K562 (cell line): ENCODE data around the gene PLA2G15. TPM values are rescaled to one million over a fixed set of nuclear protein-coding genes. Genes with fewer than 3 reads are reported as not detected.

Experiments
- ATF1 ChIP-seq, 2 experiments: fragments of 450-650 bp in 1 of 2; IDR thresholded peaks; 2 replicates each; pipeline ENCODE4 v1.6.1; 2016; ENCODE audit warnings: missing compliant biosample characterization in 1 of 2, missing genetic modification characterization in 1 of 2
- FOSL1 ChIP-seq: fragments of 200-800 bp; sonication (Bioruptor generic); conservative IDR thresholded peaks from 2 replicates; pipeline ENCODE4 v1.6.1; 2016; ENCODE audit warnings: missing genetic modification characterization, missing compliant biosample characterization
- FOXJ2 ChIP-seq: fragments of 200-800 bp; sonication (Bioruptor generic); IDR thresholded peaks from 2 replicates; pipeline ENCODE4 v1.6.1; 2016; ENCODE audit warnings: missing genetic modification characterization, missing compliant biosample characterization
- FOXK1 ChIP-seq: sonication (generic); formaldehyde crosslinking; IDR thresholded peaks from 2 replicates; pipeline ENCODE4 v1.8.0; 2022; ENCODE audit warnings: missing genetic modification reagents, mild to moderate bottlenecking, borderline replicate concordance
- JUND ChIP-seq, 2 experiments: IDR thresholded peaks; 2 replicates in 1 of 2; 3 replicates in 1 of 2; pipeline ENCODE4 v1.6.1; 2011; ENCODE audit warnings: borderline replicate concordance in 2 of 2, low read depth in 2 of 2, low read length in 2 of 2, improper control_type of control experiment in 1 of 2, missing biosample characterization in 1 of 2, missing genetic modification characterization in 1 of 2, missing genetic modification reagents in 1 of 2
- KAT8 ChIP-seq: fragments of 450-650 bp; IDR thresholded peaks from 2 replicates; pipeline ENCODE4 v1.6.1; 2016; ENCODE audit warnings: low read depth, mild to moderate bottlenecking
- MCM2 ChIP-seq: fragments of 450-650 bp; IDR thresholded peaks from 2 replicates; pipeline ENCODE4 v1.6.1; 2017; ENCODE audit warnings: low read depth, mild to moderate bottlenecking
- NELFE ChIP-seq: IDR thresholded peaks from 2 replicates; pipeline ENCODE4 v1.6.1; 2011; ENCODE audit warnings: mild to moderate bottlenecking; ENCODE audit not compliant: insufficient read depth, insufficient read length
- NFE2 ChIP-seq: IDR thresholded peaks from 2 replicates; pipeline ENCODE4 v1.6.1; 2014; ENCODE audit warnings: antibody characterized with exemption, low read depth
- NFE2L1 ChIP-seq: fragments of 450-650 bp; IDR thresholded peaks from 2 replicates; pipeline ENCODE4 v1.6.1; 2016; ENCODE audit warnings: missing genetic modification characterization, low read depth, mild to moderate bottlenecking, missing compliant biosample characterization, moderate library complexity, borderline replicate concordance
- PHF21A ChIP-seq: fragments of 450-650 bp; IDR thresholded peaks from 2 replicates; pipeline ENCODE4 v1.6.1; 2017; ENCODE audit warnings: low read depth, borderline replicate concordance
- SIRT6 ChIP-seq: IDR thresholded peaks from one replicate; pipeline ENCODE4 v1.6.1; 2012; ENCODE audit warnings: low read depth, mild to moderate bottlenecking, control low read depth, inconsistent platforms, low read length, moderate library complexity
- SNRNP70 ChIP-seq: fragments of 200-400 bp; formaldehyde crosslinking; optimal IDR thresholded peaks from 2 replicates; pipeline ENCODE3; 2017; ENCODE audit warnings: low read depth, low read length
- SP1 ChIP-seq: sonication (generic); formaldehyde crosslinking; IDR thresholded peaks from 2 replicates; pipeline ENCODE4 v1.8.1; 2022; ENCODE audit warnings: mild to moderate bottlenecking, missing genetic modification reagents
- TCF3 ChIP-seq: sonication (generic); formaldehyde crosslinking; IDR thresholded peaks from 2 replicates; pipeline ENCODE4 v1.4.0; 2020; ENCODE audit warnings: mild to moderate bottlenecking, missing genetic modification reagents
- TCFL5 ChIP-seq: fragments of 250-450 bp; sonication (Bioruptor Pico); conservative IDR thresholded peaks from 2 replicates; pipeline ENCODE4 v1.6.1; 2021; ENCODE audit warnings: mild to moderate bottlenecking, moderate library complexity, matching md5 sums
- TFAM ChIP-seq: fragments of 250-450 bp; sonication (Bioruptor Pico); conservative IDR thresholded peaks from 2 replicates; pipeline ENCODE4 v1.5.0; 2021; ENCODE audit warnings: mild to moderate bottlenecking, moderate library complexity
- THAP7 ChIP-seq: fragments of 250-450 bp; sonication (Bioruptor Pico); IDR thresholded peaks from 2 replicates; pipeline ENCODE4 v1.5.0; 2021
- TRIM25 ChIP-seq: fragments of 450-650 bp; IDR thresholded peaks from 2 replicates; pipeline ENCODE4 v1.7.0; 2016; ENCODE audit warnings: borderline replicate concordance
- ZNF121 ChIP-seq: sonication (generic); formaldehyde crosslinking; conservative IDR thresholded peaks from 2 replicates; pipeline ENCODE4 v1.8.0; 2022; ENCODE audit warnings: missing genetic modification reagents
- ZNF197 ChIP-seq: fragments of 200-800 bp; sonication (Bioruptor generic); IDR thresholded peaks from 2 replicates; pipeline ENCODE4 v1.6.1; 2016; ENCODE audit warnings: low read depth, missing genetic modification characterization, missing compliant biosample characterization
- ZNF511 ChIP-seq: sonication (generic); formaldehyde crosslinking; IDR thresholded peaks from 2 replicates; pipeline ENCODE4 v1.8.0; 2022; ENCODE audit warnings: mild to moderate bottlenecking, missing genetic modification reagents
- ZNF740 ChIP-seq, 3 experiments: fragments of 200-800 bp in 1 of 3; sonication (Bioruptor generic) in 1 of 3; sonication (generic) in 1 of 3; formaldehyde crosslinking in 1 of 3; IDR thresholded peaks; 2 replicates each; pipeline versions ENCODE4 v1.6.1 to v1.8.0; 2016 to 2022; ENCODE audit warnings: mild to moderate bottlenecking in 2 of 3, missing compliant biosample characterization in 2 of 3, missing genetic modification characterization in 2 of 3, missing genetic modification reagents in 1 of 3
- polyA plus RNA-seq, 8 experiments: library from polyadenylated mRNA; depleted of rRNA in 4 of 8; stranded (reverse) in 5 of 8; unstranded in 3 of 8; fragments of >200 nt; fragmentation: Nextera tagmentation in 2 of 8; fragmentation: Illumina TruSeq in 1 of 8; extraction: Ambion mirVana in 2 of 8; extraction: Trizol in 1 of 8; gene quantifications; 2 replicates each; pipeline versions ENCODE4 v1.2.1 to v1.2.3, GENCODE V29; 2011 to 2014; ENCODE audit warnings: inconsistent platforms in 1 of 8, missing spikeins in 1 of 8
- total RNA-seq, 7 experiments: library from RNA; depleted of rRNA in 6 of 7; stranded (reverse); fragments of >200 nt in 6 of 7; fragmentation: Illumina TruSeq in 2 of 7; extraction: Trizol in 2 of 7; gene quantifications; 2 replicates each; pipeline versions ENCODE4 v1.2.1 to v1.2.3, GENCODE V29; 2011 to 2021; ENCODE audit warnings: low replicate concordance in 1 of 7

Gene PLA2G15
- total and polyA plus RNA-seq, 9 of the 15 experiments (the other 6 are each of a cell fraction or from before 2014, with no cell fraction given) = 0.42 to 8.6 (median 4.8) TPM

- peak; percentile 70; the same call in 1 of the 2 replicates for TF ChIP-seq ZNF740 (CRISPR knock-in tag; IDR thresholded peaks at IDR 0.05)
- TF ChIP-seq ZNF740 (tag; IDR thresholded peaks at IDR 0.05) = no peak
- TF ChIP-seq MCM2 = no peak
- peak; percentile 95 for TF ChIP-seq SP1 (CRISPR knock-in tag)
- no peak for TF ChIP-seq NFE2
- TF ChIP-seq THAP7 = no peak
- no peak for TF ChIP-seq FOXK1 (CRISPR knock-in tag)
- TF ChIP-seq SIRT6 = no peak
- TF ChIP-seq TCFL5 = no peak
- peak; percentile 51; the same call in 1 of the 2 replicates for TF ChIP-seq ATF1 (CRISPR knock-in tag; IDR thresholded peaks at IDR 0.05)
- peak; percentile 88 for TF ChIP-seq ATF1 (tag; IDR thresholded peaks at IDR 0.05)
- no peak for TF ChIP-seq FOSL1 (tag)
- no peak for TF ChIP-seq NFE2L1 (tag)
- TF ChIP-seq KAT8 = no peak
- TF ChIP-seq NELFE = no peak
- no peak for TF ChIP-seq ZNF121 (CRISPR knock-in tag)
- TF ChIP-seq ZNF197 (CRISPR knock-in tag) = no peak
- no peak for TF ChIP-seq FOXJ2 (tag)
- TF ChIP-seq SNRNP70 = no peak
- TF ChIP-seq TCF3 (CRISPR knock-in tag) = no peak
- peak; percentile 31; the same call in 1 of the 2 replicates for TF ChIP-seq JUND (IDR thresholded peaks at IDR 0.05; ENCODE audit: borderline replicate concordance, low read depth, low read length)
- no peak for TF ChIP-seq JUND (tag; IDR thresholded peaks at IDR 0.05; ENCODE audit: borderline replicate concordance, low read depth, low read length)
- no peak for TF ChIP-seq TFAM
- peak; percentile 34; the same call in 1 of the 2 replicates for TF ChIP-seq ZNF511 (CRISPR knock-in tag)
- TF ChIP-seq PHF21A = peak; percentile 69; the same call in 1 of the 2 replicates
- no peak for TF ChIP-seq TRIM25
Observed at GRCh38 chr16:68244903-68245853, at the start of gene PLA2G15 (continued).
